Measurements from ENCODE around the gene PSMG4. TPM values are rescaled to one million over a fixed set of nuclear protein-coding genes. Genes with fewer than 3 reads are reported as not detected.
A peak's percentile ranks its signal among the peaks of the same experiment; 100 is the strongest.

Gene PSMG4
- total and polyA plus RNA-seq, 8 donors: 16.9 to 27.5 (median 22.2) TPM

- Histone ChIP-seq H3K4me3 (peak overlapping the region; percentile 19 to 22), H3K4me1 (peaks cover 34 to 44% of the 10 kb centered on the region in 2 donors), H3K36me3 (no peaks in the 10 kb centered on the region), H3K27me3 (peaks cover 43 to 80% of the 10 kb centered on the region in 2 donors), H3K9me3 (no peaks in the 10 kb centered on the region), H3K27ac (no peak overlapping the region)
- no peak for ATAC-seq
- peak in 2 of 4 donors; percentile 49 to 83 for DNase-seq
- intact Hi-C loops (cut with DNase I): no loop called here
- TF ChIP-seq, protein P1, sequence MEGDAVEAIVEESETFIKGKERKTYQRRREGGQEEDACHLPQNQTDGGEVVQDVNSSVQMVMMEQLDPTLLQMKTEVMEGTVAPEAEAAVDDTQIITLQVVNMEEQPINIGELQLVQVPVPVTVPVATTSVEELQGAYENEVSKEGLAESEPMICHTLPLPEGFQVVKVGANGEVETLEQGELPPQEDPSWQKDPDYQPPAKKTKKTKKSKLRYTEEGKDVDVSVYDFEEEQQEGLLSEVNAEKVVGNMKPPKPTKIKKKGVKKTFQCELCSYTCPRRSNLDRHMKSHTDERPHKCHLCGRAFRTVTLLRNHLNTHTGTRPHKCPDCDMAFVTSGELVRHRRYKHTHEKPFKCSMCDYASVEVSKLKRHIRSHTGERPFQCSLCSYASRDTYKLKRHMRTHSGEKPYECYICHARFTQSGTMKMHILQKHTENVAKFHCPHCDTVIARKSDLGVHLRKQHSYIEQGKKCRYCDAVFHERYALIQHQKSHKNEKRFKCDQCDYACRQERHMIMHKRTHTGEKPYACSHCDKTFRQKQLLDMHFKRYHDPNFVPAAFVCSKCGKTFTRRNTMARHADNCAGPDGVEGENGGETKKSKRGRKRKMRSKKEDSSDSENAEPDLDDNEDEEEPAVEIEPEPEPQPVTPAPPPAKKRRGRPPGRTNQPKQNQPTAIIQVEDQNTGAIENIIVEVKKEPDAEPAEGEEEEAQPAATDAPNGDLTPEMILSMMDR (IDR thresholded peaks at IDR 0.05): no peak
Measured at GRCh38 chr6:3226481-3227362, 32.0 kb upstream of the PSMG4 start.

GRCh38 chr6:3227363-3228045, 31.2 kb upstream of the PSMG4 start, which contains the start of gene TUBB2B:
Gene TUBB2B, minus strand, starts transcription at chr6:3227653. Its CDS starts 110 bp downstream, at chr6:3227543.
- peaks cover 51 to 85% of the 10 kb centered on the region in 2 donors for H3K27me3 ChIP-seq
- no peak within 1 kb of the TSS for H3K27ac ChIP-seq
- DNase-seq: peak in 2 of 4 donors; percentile 69 to 71
- peaks cover 39 to 50% of the 10 kb centered on the region in 2 donors for H3K4me1 ChIP-seq
- H3K9me3 ChIP-seq: no peaks in the 10 kb centered on the region
- no peaks in the 10 kb centered on the region for H3K36me3 ChIP-seq
- TF ChIP-seq, protein P1 (IDR thresholded peaks at IDR 0.05): no peak
- ATAC-seq: peak; percentile 11
- intact Hi-C loops (cut with DNase I): no loop called here
- peak within 1 kb of the TSS; percentile 19 to 22 for H3K4me3 ChIP-seq

GRCh38 chr6:3228046-3228671, 30.6 kb upstream of the PSMG4 start:
- Histone ChIP-seq H3K27ac (no peak overlapping the region), H3K9me3 (no peaks in the 10 kb centered on the region), H3K36me3 (no peaks in the 10 kb centered on the region), H3K27me3 (peaks cover 57 to 88% of the 10 kb centered on the region in 2 donors), H3K4me1 (peaks cover 39 to 50% of the 10 kb centered on the region in 2 donors), H3K4me3 (peak overlapping the region in 1 of 2 donors; percentile 19)
- DNase-seq (no peak), ATAC-seq (no peak)
- intact Hi-C loops (cut with DNase I): no loop called here
- TF ChIP-seq, protein P1 (IDR thresholded peaks at IDR 0.05): no peak

- H3K4me1 ChIP-seq: peaks cover 39 to 50% of the 10 kb centered on the region in 2 donors
- no peaks in the 10 kb centered on the region for H3K9me3 ChIP-seq
- no peak overlapping the region for H3K27ac ChIP-seq
- TF ChIP-seq, protein P1 (IDR thresholded peaks at IDR 0.05): no peak
- H3K27me3 ChIP-seq: peaks cover 63 to 88% of the 10 kb centered on the region in 2 donors
- no peak for ATAC-seq
- H3K4me3 ChIP-seq: peak overlapping the region in 1 of 2 donors; percentile 19
- intact Hi-C loops (cut with DNase I): no loop called here
- no peaks in the 10 kb centered on the region for H3K36me3 ChIP-seq
- peak in 1 of 4 donors; percentile 76 for DNase-seq
Measured at GRCh38 chr6:3228771-3229565, 29.8 kb upstream of the PSMG4 start.

Measured in left lung (tissue), 10 donors.